ENCODE results near the gene SMARCE1. TPM values are rescaled to one million over a fixed set of nuclear protein-coding genes. Genes with fewer than 3 reads are reported as not detected.
A peak's percentile ranks its signal among the peaks of the same experiment; 100 is the strongest.

Gene SMARCE1
- total RNA-seq: 119 TPM

DNA sequence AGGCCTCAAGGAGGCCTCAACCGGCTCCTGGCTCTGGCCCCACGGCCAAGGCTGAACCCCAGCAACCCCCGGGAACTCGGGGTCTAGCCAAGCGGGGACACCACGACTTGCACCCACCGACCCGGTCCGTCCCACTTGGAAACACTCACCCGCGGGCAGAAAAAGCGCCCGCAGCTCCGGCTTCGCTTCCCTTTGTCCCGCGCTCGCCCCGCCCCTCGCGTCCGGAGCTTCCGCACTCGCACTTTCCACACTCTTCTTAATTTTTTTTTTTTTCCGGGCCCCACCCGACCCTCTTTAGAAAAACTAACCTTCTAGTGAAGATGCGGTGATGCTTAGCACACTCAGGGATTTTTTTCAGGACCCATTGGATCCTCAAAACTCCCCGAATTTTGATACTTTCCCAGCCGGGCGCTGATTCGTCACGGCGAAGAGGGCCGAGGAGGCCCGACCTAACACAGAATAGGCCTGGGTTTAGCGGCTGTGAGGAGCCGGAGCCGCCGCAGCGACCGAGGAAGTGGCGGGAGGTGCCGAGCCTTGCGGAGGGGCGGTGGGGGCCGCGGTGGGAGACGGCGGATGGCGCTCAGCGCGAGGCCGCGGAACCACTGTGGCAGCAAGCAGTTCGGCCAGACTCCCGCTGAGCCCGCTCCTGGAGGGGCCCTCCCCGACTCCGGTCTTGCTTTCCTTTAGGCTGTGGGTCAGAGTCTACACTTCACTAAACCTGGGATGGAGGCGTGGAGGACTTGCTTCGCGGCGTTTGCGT lies at the start of gene SMARCE1:
TSS of gene SMARCE1 (minus strand) at position 195 of the 760 bp plus-strand sequence. CDS start 2,016 bp downstream, outside the sequence.
- FAIRE-seq: no peak
- peak; percentile 67 to 70 for DNase-seq (ENCODE audit: low spot score in 2 of 2)

- FAIRE-seq: no peak
- DNase-seq (ENCODE audit: low spot score in 2 of 2): no peak
Measured at GRCh38 chr17:40697297-40697696, 49.7 kb upstream of the SMARCE1 start.

DNA sequence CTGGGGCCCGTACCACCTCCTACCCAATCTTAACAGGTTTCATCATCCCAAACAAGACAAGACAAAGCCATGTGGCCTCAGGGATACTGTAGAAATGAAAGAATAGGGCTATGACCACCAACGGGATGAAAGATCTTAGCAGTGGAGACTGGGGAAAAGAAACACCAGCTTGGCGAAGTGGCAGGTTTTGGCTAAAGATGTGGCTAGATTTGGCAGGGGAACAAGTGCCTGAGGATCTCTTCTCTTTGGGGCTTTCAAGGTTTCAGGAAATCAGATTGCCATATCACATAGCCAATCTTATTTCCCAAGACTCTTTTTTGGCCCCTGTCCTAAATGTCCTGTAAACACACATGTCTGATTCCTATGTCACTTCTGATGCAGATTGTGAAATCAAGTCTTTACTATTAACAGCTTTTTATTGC lies 49.0 kb upstream of the SMARCE1 start:
- FAIRE-seq (no peak), DNase-seq (ENCODE audit: low spot score in 2 of 2) (no peak)

GRCh38 chr17:40695874-40696472 lies 48.4 kb upstream of the SMARCE1 start:
- DNase-seq (ENCODE audit: low spot score in 2 of 2) (no peak), FAIRE-seq (no peak)

DNA sequence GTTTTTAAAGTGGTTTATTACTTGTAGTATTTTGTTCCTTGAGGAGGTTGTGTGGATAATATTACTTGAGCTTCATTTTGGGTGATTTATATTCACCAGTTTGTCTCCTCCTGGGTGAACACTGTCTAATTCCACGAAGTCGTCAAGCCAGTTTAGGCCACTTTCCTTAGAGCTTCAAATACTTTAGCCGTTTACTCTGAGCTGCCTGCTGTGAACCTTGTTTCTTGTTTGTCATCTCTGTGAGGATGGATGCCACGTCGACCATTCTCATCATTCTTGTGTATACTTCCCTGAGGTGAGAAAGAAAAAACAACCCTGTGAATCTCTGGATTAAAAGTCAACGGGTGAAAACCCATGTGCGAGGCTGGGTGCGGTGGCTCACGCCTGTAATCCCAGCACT lies 47.0 kb upstream of the SMARCE1 start:
- FAIRE-seq (no peak), DNase-seq (ENCODE audit: low spot score in 2 of 2) (no peak)

- DNase-seq (ENCODE audit: low spot score in 2 of 2) (no peak), FAIRE-seq (no peak)
Measured at GRCh38 chr17:40687106-40687505, 39.5 kb upstream of the SMARCE1 start.

GRCh38 chr17:40686192-40686591 lies 38.6 kb upstream of the SMARCE1 start:
- DNase-seq (ENCODE audit: low spot score in 2 of 2): no peak

GRCh38 chr17:40680998-40681397 lies 33.4 kb upstream of the SMARCE1 start:
- no peak for FAIRE-seq
- no peak for DNase-seq (ENCODE audit: low spot score in 2 of 2)

More at GRCh38 chr17:40686192-40686591, 38.6 kb upstream of the SMARCE1 start:
- FAIRE-seq: no peak

- FAIRE-seq (peak; percentile 21), DNase-seq (ENCODE audit: low spot score in 2 of 2) (no peak)
Measured at GRCh38 chr17:40679523-40679907, 31.9 kb upstream of the SMARCE1 start.

- DNase-seq (ENCODE audit: low spot score in 2 of 2) (no peak), FAIRE-seq (no peak)
Measured at GRCh38 chr17:40678902-40679522, 31.4 kb upstream of the SMARCE1 start.

- DNase-seq (ENCODE audit: low spot score in 2 of 2) (no peak), FAIRE-seq (no peak)
Measured at GRCh38 chr17:40675905-40676304, 28.3 kb upstream of the SMARCE1 start.

GRCh38 chr17:40672654-40673053 lies 25.0 kb upstream of the SMARCE1 start:
- FAIRE-seq (no peak), DNase-seq (ENCODE audit: low spot score in 2 of 2) (no peak)

DNA sequence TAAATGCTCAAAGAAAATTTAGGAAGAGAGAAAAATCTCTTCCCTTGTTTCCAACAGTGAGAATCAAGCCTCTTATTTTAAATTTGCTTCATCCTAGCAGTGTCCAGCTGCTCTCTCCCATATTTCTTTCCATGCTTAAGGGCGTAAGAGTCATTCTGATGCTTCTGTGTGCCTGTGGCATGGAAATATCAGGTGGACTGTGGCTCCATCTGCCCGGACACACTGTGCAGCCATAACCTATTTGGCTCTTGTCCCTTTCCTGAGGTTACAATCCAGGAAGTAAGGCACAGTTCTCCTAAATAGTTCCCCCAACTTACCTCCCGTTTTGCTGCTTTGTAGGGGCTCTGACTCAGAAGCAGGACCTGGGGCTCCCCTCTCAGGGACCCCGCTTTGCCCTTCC lies 23.7 kb upstream of the SMARCE1 start:
- FAIRE-seq: no peak

GRCh38 chr17:40666331-40666730 lies 18.7 kb upstream of the SMARCE1 start:
- FAIRE-seq (no peak), DNase-seq (ENCODE audit: low spot score in 2 of 2) (no peak)

More for the DNA sequence above, 23.7 kb upstream of the SMARCE1 start:
- no peak for DNase-seq (ENCODE audit: low spot score in 2 of 2)

DNA sequence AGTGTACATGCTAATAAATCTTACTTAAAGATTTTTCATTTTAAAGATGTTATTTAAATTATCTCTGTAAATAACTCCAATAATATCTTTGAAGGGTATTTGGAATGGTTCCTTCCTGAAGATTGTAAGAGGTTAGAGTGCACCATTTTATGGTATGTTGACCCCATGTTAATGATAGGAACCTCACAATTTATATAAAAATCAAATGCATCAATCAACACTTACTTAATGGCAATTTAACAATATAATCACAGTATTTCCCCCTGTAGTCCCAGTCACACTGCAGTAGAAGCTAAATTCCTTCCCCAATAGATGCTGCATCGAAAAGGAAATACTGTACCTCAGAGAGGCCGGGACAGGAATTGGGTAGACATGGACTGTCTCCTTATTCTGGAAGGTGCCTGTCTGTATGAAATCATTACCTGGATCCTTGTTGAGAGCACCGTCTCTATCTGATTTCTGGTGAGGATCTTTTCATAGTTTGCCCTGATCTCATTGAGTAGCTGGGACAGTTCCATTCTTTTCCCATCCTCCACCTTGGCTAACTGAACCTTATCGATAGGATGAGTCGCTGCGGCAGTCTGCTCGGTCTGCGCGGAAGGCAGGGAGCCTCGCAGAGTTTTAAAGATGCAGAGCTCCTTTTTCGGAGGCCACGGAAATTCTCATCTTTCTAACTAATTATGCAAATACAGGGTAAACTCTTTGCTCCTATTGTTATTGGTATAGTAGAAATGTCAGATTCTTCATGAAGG lies 17.1 kb upstream of the SMARCE1 start, which contains the start of gene KRT222:
TSS of gene KRT222 (minus strand) at position 596 of the 752 bp plus-strand sequence. CDS start at position 518, 78 bp downstream.
- DNase-seq (ENCODE audit: low spot score in 2 of 2) (no peak), FAIRE-seq (no peak)

- FAIRE-seq (no peak), DNase-seq (ENCODE audit: low spot score in 2 of 2) (no peak)
Measured at GRCh38 chr17:40663252-40663651, 15.6 kb upstream of the SMARCE1 start.

GRCh38 chr17:40659911-40660310 lies 12.3 kb upstream of the SMARCE1 start:
- DNase-seq (ENCODE audit: low spot score in 2 of 2): no peak
- FAIRE-seq: no peak

DNA sequence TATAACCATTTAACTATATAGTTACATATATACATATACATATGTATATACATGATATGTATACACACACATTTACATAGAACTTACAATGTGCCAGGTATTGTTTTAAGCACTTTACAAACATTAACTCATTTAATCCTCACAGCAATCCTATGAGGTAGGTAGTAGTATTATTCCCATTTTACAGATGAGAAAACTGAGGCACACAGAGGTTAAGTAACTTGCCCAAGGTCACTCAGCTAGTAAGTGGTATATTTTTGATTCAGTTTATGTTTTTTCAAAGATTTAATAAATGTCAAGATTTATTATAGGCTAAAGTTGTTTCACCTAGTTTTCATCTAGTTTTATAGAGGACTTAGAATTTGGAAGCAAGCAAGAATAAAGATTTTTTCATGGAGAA lies 10.8 kb upstream of the SMARCE1 start:
- FAIRE-seq: no peak
- DNase-seq (ENCODE audit: low spot score in 2 of 2): no peak

DNA sequence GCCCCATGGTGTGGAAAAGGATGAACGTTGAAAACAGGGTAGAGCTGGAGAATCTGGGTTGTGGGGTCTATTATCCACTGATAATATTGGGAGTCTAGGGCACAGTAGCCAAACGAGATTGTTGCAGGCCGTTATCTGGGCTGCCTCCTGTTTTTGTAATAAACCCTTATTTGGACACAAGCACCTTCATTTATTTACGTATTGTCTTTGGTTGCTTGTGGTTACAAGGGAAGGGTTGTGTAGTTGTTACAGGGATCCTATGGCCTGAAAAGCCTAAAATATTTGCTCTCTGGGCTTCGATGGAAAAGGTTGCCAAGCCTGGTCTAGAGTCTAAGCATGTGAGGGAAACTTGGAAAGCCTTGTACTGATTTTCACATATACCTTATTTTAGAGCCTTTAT lies 4.3 kb upstream of the SMARCE1 start:
- no peak for FAIRE-seq
- no peak for DNase-seq (ENCODE audit: low spot score in 2 of 2)

GRCh38 chr17:40648384-40648968 lies 858 bp upstream of the SMARCE1 start:
- DNase-seq (ENCODE audit: low spot score in 2 of 2) (peak; percentile 5 to 19), FAIRE-seq (no peak)

All from frontal cortex (tissue), 4 donors.